Measurements from ENCODE around the gene ARMH4.

ARMH4 gene, protein sequence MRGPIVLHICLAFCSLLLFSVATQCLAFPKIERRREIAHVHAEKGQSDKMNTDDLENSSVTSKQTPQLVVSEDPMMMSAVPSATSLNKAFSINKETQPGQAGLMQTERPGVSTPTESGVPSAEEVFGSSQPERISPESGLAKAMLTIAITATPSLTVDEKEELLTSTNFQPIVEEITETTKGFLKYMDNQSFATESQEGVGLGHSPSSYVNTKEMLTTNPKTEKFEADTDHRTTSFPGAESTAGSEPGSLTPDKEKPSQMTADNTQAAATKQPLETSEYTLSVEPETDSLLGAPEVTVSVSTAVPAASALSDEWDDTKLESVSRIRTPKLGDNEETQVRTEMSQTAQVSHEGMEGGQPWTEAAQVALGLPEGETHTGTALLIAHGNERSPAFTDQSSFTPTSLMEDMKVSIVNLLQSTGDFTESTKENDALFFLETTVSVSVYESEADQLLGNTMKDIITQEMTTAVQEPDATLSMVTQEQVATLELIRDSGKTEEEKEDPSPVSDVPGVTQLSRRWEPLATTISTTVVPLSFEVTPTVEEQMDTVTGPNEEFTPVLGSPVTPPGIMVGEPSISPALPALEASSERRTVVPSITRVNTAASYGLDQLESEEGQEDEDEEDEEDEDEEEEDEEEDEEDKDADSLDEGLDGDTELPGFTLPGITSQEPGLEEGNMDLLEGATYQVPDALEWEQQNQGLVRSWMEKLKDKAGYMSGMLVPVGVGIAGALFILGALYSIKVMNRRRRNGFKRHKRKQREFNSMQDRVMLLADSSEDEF

DNA sequence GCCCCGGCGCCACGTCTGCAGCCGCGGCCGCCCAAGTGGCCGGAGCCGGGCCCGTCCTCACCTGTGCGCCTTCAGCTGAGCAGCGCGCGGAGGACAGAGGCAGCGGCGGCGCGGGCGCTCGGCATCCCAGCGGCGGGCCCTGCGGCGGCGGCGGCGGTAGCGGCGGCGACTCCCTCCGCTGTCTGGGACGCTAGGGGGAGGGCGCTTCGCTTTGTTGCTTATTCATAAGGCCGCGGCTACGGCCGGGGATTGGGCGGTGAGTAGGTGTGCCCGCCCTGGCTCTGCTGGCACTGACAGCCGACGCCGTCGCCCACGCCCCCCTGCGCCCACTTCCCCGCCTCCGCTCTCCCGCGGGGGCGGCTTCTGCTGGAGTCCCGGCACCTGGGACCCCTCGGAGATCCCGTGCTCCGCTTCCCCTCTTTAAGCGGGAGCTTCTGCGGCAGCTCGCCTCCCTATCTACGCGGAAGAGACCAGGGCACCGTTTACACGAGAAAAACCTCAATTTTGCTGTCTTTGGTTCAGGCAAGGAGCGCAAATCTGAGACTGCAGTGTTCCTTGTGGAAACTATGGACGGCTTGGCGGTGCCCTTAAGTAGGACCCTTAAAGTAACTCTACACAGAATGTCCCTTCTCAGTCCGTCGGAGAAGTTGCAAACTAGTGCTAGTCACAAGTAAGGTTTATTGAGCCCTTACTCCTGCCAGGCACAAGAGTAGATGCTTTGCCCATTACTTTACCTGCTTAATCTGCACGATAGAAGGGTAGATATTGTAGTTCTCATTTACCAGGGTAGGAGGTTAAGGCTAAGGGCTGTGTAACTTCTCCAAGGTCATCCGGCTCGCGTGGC, at the start of gene ARMH4:
Gene ARMH4, minus strand, starts transcription at position 200 of the 844 bp plus-strand sequence. CDS start 12,855 bp downstream, outside the sequence.
- DNase-seq (ENCODE audit: low read depth in 2 of 2): peak; percentile 26 to 49

DNA sequence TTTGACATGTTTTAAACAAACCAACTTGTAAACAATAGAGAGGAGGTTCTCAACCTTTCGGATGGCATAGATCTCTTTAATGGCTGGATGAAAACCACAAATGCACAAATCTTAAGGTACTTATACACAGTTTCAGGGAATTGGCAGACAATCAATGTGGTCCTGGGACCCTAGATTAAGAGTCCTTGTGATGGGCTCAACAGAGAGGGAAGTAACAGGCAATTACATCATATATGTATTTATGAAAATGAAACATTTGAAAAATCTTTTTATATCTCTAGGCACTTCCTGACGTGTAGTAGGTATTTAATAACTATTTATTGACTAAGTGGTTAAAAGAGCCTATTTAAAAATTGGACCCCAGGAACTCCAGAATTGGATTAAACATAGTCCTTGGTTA, 48.8 kb upstream of the ARMH4 start:
- no peak for DNase-seq (ENCODE audit: low read depth in 2 of 2)

GRCh38 chr14:58200480-58200841, 48.4 kb upstream of the ARMH4 start:
- no peak for DNase-seq (ENCODE audit: low read depth in 2 of 2)

GRCh38 chr14:58199726-58200479, 47.9 kb upstream of the ARMH4 start, which contains the start of gene ACTR10:
Gene ACTR10, plus strand, starts transcription at chr14:58200149. Its CDS starts 69 bp downstream, at chr14:58200218.
- DNase-seq (ENCODE audit: low read depth in 2 of 2): peak; percentile 80 to 86

GRCh38 chr14:58198086-58198485, 46.1 kb upstream of the ARMH4 start:
- DNase-seq (ENCODE audit: low read depth in 2 of 2): no peak

GRCh38 chr14:58196198-58196597, 44.2 kb upstream of the ARMH4 start:
- no peak for DNase-seq (ENCODE audit: low read depth in 2 of 2)

GRCh38 chr14:58193542-58193941, 41.5 kb upstream of the ARMH4 start:
- DNase-seq (ENCODE audit: low read depth in 2 of 2): no peak

DNA sequence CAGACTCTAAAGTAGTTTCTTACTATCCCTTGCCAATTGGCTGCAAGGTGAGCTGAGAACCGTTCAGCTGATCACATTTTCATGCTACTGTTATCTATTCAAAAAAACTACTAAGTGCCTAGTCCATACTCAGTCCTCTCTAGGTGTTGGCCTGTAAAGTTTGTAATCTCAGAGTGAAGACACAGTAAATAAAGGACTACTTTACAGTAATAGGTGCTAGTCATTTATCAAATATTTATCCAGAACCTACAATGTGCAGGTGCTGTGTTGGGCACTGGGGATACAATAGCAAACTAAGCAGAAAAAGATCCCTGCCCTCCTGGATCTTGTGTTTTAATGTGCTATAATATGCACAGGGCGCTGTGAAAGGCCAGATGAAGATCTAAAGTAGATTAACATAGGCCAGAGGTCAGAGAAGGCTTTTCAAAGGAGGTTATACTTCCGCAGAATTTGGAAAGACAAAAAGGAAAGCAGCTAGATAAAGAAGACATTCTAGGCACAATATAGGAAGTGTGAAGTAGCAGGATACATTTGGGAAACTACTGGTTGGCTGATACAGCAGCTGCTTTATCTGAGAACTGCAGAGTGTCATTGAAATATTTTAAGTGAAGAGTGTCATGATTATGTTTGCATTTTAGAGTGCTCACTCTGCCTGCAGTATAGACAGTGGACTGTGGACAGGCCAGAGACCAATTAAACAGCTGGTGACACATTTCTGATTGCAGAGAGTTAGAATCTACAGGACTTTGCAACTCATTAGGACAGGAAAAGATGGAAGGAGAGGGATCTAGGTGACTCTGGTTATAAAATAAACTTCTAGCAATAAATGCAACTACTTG, 40.0 kb upstream of the ARMH4 start:
- DNase-seq (ENCODE audit: low read depth in 2 of 2): no peak

- DNase-seq (ENCODE audit: low read depth in 2 of 2): no peak
Observed at GRCh38 chr14:58189176-58189575, 37.2 kb upstream of the ARMH4 start.

DNA sequence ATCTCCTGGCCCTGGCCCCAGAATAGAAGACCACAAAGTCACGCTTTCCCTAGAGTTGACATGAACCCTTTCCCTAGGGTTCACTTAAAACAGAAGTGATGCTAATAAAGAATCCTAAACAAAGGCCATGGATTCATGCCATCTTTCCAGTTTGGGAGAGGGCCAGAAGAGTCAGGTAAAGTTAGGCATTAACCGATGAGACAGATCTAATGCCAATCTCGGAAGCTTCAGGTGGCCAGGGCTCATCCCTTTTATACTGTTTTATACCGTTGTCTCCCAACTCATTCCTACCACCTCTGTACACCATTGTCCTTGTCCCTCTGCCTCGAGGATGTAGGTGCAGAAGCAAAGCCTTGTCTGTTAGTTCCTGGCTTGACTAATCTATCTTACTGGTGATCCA, 25.1 kb upstream of the ARMH4 start:
- DNase-seq (ENCODE audit: low read depth in 2 of 2): no peak

DNA sequence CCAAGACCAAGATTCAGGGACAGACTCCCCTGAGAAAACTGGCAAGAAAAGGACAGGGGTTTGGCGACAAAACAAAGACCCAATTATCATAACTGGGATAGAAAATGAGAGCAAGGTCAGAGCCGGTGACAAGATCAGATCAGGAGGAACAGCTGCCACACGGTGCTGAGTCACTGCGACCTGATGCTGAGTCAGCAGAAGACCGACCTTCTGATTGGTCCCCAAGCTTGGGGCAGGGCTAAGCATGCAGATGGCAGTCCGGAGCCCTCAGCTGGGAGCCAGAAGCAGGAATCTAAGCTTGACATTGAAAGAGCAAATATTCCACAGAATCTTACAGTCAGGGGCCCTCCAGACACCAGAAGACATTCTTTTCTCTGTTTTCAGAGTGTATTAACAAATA, 19.1 kb upstream of the ARMH4 start:
- peak; percentile 45 to 52 for DNase-seq (ENCODE audit: low read depth in 2 of 2)

GRCh38 chr14:58167891-58168290, 15.9 kb upstream of the ARMH4 start:
- DNase-seq (ENCODE audit: low read depth in 2 of 2): no peak

- no peak for DNase-seq (ENCODE audit: low read depth in 2 of 2)
Observed at GRCh38 chr14:58167057-58167456, 15.0 kb upstream of the ARMH4 start.

DNA sequence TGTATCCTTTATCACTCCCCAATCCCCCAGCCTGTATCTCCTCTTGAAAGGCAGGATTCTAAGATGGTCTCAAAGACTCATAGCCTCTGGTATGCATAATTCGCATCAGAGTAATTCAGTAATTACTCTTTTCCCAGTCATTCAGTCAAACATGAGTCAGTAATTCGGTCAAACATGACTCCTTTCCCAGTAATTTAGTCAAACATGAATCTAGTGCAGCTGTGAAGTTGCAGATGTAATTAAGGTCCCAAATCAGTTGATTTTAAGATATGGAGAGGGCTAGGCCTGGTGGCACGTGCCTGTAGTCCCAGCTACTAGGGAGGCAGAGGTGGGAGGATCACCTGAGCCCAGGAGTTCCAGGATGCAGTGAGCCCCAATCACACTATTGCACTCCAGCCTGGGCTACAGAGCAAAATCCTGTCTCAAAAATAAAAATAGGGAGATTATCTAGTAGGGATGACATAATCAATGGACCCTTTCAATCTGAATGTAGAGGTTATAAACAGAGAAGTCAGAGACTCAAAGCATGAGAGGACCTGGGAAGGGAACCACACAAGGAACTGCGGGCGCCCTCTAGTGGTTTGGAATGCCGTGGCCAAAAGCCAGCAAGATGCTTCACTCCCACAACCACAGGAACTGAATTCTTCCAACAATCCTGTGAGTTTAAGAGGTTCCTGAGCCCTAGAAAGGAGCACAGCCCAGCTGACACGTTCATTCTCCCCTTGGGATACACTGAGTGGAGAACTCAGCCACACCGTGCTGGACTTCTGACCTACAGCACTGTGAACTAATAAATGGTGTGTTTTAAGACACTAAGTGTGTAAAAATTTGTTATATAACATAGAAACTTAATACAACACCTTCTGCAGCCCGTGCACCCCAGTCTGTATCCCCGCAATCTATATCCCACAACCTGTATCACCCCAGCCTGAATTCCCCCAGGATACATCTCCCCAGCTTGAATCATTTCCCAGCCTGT, 14.3 kb upstream of the ARMH4 start:
- DNase-seq (ENCODE audit: low read depth in 2 of 2): peak; percentile 59 to 68

GRCh38 chr14:58160561-58160960, 8.5 kb upstream of the ARMH4 start:
- DNase-seq (ENCODE audit: low read depth in 2 of 2): no peak

DNA sequence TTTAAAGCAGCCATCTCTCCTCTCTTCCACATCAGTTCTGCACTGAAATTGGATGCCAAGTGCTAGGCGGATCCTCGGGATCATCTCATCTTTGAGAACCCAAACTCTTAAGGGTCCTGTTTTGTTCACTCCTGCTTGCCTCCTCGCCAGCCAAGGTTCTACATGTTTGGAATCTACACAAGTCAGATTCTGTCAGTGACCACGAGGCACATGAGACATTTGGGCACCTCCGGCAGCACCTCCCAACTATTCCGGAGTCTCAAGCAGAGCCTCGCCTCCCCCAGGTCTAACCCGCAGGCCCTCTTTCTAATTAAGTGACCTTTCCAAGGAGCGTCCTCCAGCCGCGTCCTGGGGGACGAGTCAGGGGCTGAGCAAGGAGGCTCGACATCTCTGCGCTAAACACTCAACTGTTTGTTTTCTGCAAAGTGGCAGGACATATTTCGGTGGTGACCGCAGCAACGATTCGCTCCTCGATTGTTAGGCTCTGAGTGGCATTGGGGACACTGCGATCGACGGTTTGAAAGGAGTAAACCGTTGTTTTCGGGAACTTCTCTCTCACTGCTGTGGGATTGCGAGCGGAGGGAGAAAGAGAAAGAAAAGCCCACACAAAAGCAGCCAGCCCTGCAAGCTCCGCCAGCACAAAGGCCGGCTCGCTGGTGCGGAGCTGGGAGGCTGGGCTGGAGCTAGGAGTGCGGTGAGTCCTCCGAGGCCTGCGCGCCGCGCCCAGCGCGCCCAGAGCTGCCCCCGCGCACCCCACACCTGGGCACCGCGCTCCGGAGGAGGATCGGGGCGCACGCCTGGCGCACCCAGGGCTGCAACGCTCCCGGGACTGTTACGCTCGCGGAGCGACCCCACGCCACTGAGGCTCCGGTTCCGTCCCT, 640 bp downstream of the ARMH4 start:
- DNase-seq (ENCODE audit: low read depth in 2 of 2): no peak

DNA sequence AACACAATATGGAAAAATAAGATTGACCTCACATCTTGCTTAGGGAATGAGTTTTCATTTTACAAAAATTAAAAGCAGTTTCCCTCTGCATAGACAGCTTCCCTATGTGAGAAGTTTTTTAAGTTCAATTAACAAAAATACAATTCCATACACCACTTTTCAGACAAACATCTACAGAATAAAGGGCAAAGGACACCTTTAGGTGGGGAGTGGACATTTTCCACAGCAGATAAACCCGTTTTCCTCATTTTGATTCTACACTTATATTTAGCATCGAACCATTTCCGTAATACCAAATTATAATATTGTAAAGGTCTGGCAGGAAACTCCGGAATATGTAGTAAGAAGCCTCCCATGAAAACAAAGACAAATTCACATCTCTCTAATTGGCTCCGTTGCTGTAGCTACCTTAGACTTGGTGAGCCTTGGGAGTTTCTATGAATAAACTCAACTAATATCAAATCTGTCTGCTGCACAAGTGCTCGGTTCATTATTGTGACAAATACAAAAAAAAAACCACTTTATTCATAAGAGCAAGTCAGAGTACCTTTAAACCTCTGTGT, 1.7 kb downstream of the ARMH4 start:
- no peak for DNase-seq (ENCODE audit: low read depth in 2 of 2)

- no peak for DNase-seq (ENCODE audit: low read depth in 2 of 2)
Observed at GRCh38 chr14:58149196-58149595, 2.8 kb downstream of the ARMH4 start.
